ENCODE measurements around the gene POLG. TPM values are rescaled to one million over a fixed set of nuclear protein-coding genes. Genes with fewer than 3 reads are reported as not detected.

The POLG gene
- total RNA-seq, 1 experiment from 2014 or later, result 60.3 TPM

DNA sequence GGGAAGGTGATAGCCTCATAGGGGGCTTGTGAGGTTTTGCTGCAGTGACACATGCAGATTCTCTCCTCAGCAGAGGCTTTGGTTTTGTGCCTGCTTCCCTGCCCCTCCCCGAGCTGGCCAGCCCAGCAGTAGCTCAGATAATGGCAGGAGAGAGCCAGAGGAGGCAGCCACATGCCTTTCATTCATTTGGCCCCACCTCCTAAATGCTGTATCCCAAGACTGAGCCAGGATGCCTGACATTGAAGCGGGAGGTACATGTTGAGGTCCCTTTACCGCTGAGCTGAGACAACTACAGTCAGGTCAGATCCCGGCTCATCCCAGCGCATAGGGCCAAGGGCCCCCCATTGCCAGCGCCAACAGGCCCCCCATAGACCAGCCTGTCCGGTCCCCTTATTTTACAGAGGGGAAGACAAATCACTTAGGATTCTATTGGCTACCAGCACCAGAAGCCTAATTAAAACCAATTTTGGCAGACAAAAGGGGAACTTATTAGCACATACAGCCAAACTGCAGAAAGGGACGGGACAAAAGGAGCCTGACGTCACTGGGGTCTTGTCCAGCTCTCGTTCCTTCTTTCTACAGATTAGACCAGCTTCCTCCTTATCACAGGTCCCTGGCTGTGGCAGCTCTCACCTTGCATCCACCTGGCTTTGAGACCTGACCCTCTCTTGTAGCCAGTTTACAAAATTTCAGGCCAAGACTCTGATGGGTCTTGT is 12.1 kb upstream of the POLG start:
- Histone ChIP-seq H3K27me3 (ENCODE audit: insufficient read depth, low read length) (no peaks in the 10 kb centered on the region; the same call in 1 of the 2 replicates), H2BK12ac (ENCODE audit: insufficient read length, low read depth, low read length) (no peak overlapping the region), H3T11ph (ENCODE audit: low read length) (no peak overlapping the region), H3K18ac (ENCODE audit: insufficient read length, low read depth, low read length) (no peak overlapping the region), H2AK5ac (ENCODE audit: insufficient read length, low read length) (no peak overlapping the region), H3K56ac (ENCODE audit: insufficient read length, low read depth, low read length) (no peak overlapping the region), H3K79me2 (ENCODE audit: insufficient read depth, low read length) (no peaks in the 10 kb centered on the region), H4K91ac (ENCODE audit: insufficient read length, low read depth, low read length) (no peak overlapping the region), H3K9ac (ENCODE audit: extremely low read depth, insufficient read length, low read length) (no peak overlapping the region), H3K4me1 (ENCODE audit: insufficient read depth, low read length) (no peaks in the 10 kb centered on the region), H4K5ac (ENCODE audit: insufficient read length, low read depth, low read length) (no peak overlapping the region), H2BK120ac (ENCODE audit: low read depth, low read length, poor library complexity, severe bottlenecking) (no peak overlapping the region), H2BK5ac (ENCODE audit: insufficient read length, low read length) (no peak overlapping the region), H2AFZ (ENCODE audit: low read length) (no peak overlapping the region), H3K14ac (ENCODE audit: insufficient read depth, low read length) (no peak overlapping the region), H3K9me3 (ENCODE audit: control insufficient read depth, low read depth, low read length) (no peaks in the 10 kb centered on the region), H4K20me1 (ENCODE audit: control insufficient read depth, insufficient read depth, insufficient read length) (no peaks in the 10 kb centered on the region), H3K23ac (ENCODE audit: insufficient read length, low read depth, low read length) (no peak overlapping the region), H3K27ac (ENCODE audit: insufficient read length, low read depth, low read length) (no peak overlapping the region), H3K4ac (ENCODE audit: low read depth, low read length) (no peak overlapping the region), H3K79me1 (ENCODE audit: insufficient read depth, low read depth, low read length, poor library complexity, severe bottlenecking) (no peaks in the 10 kb centered on the region), H2BK15ac (ENCODE audit: low read depth, low read length) (no peak overlapping the region), H2BK20ac (ENCODE audit: low read depth, low read length, poor library complexity, severe bottlenecking) (no peak overlapping the region), H3K23me2 (ENCODE audit: insufficient read length, low read depth, low read length, poor library complexity, severe bottlenecking) (no peaks in the 10 kb centered on the region), H3K4me2 (ENCODE audit: insufficient read depth, insufficient read length, low read length) (no peak overlapping the region), H4K8ac (replicated peaks; ENCODE audit: insufficient read length, low read depth, low read length) (no peak overlapping the region)
- TF ChIP-seq CTCF (conservative IDR thresholded peaks at IDR 0.05), result no peak
- WGBS (ENCODE audit: extremely low coverage, insufficient read length, low lambda C conversion rate), result no CpG with 5 or more reads among the region's 10 CpGs
- Mint-ChIP-seq H3K9me3 (no peaks in the 10 kb centered on the region), H3K36me3 (ENCODE audit: insufficient read depth in 1 of 3, low read depth in 3 of 3) (no peaks in the 10 kb centered on the region), H3K4me1 (peaks cover 6 to 12% of the 10 kb centered on the region in 2 experiments; a peak in 3 of 4 replicates), H3K27ac (no peak overlapping the region), H3K4me3 (no peak overlapping the region; a peak in 1 of 5 replicates), H3K27me3 (ENCODE audit: low read depth) (peaks cover 45% of the 10 kb centered on the region)
- peak; percentile 73 for DNase-seq
